GM23338 (cell line): Measurements from ENCODE around the gene MIS12. TPM values are rescaled to one million over a fixed set of nuclear protein-coding genes. Genes with fewer than 3 reads are reported as not detected.

Source experiments
- ATAC-seq: fragments of 200-7000 bp; cut with Tn5 transposase; 3 replicates; pipeline ENCODE4 v1.9.1; 2020
- DNase-seq: peaks from one replicate; pipeline ENCODE4 v3.0.0-alpha.2; 2015; ENCODE audit warnings: low spot score
- H2AFZ ChIP-seq: fragments of 200-600 bp; sonication (generic); 2 replicates; pipeline ENCODE4 v1.8.0; 2016; ENCODE audit warnings: antibody characterized with exemption, mild to moderate bottlenecking, moderate library complexity
- H3F3A ChIP-seq: fragments of 200-600 bp; sonication (generic); replicated peaks from 2 replicates; pipeline ENCODE4 v1.8.0; 2017; ENCODE audit warnings: antibody characterized with exemption, mixed run types, low read depth
- H3K27ac ChIP-seq: fragments of 200-600 bp; sonication (generic); 2 replicates; pipeline ENCODE4 v1.6.1; 2016; ENCODE audit warnings: low read depth
- H3K27me3 ChIP-seq: fragments of 200-600 bp; sonication (generic); 2 replicates; pipeline ENCODE4 v1.8.0; 2016; ENCODE audit warnings: mild to moderate bottlenecking, mixed run types, moderate library complexity; ENCODE audit not compliant: insufficient read depth
- H3K36me3 ChIP-seq: fragments of 200-600 bp; sonication (generic); 2 replicates; pipeline ENCODE4 v1.8.0; 2016; ENCODE audit warnings: mild to moderate bottlenecking; ENCODE audit not compliant: insufficient read depth
- H3K4me1 ChIP-seq: fragments of 200-600 bp; sonication (generic); 2 replicates; pipeline ENCODE4 v1.8.0; 2016; ENCODE audit warnings: mild to moderate bottlenecking, moderate library complexity; ENCODE audit not compliant: insufficient read depth
- H3K4me2 ChIP-seq: fragments of 200-600 bp; sonication (generic); 2 replicates; pipeline ENCODE4 v1.7.1; 2017; ENCODE audit warnings: mixed run types
- H3K4me3 ChIP-seq: fragments of 200-600 bp; sonication (generic); 2 replicates; pipeline ENCODE4 v1.6.1; 2016; ENCODE audit warnings: mixed run types
- H3K79me2 ChIP-seq: fragments of 200-600 bp; sonication (generic); replicated peaks from 2 replicates; pipeline ENCODE4 v1.8.0; 2017; ENCODE audit warnings: mild to moderate bottlenecking; ENCODE audit not compliant: insufficient read depth
- H3K9me2 ChIP-seq: fragments of 200-600 bp; sonication (generic); 2 replicates; pipeline ENCODE4 v1.8.0; 2017; ENCODE audit not compliant: insufficient read depth
- H4K20me1 ChIP-seq: fragments of 200-600 bp; sonication (generic); replicated peaks from 2 replicates; pipeline ENCODE4 v1.8.0; 2017; ENCODE audit warnings: mild to moderate bottlenecking; ENCODE audit not compliant: insufficient read depth
- H3K27ac Mint-ChIP-seq: 2 replicates; pipeline ENCODE4 v1.8.0; 2020; ENCODE audit warnings: inconsistent platforms, mild to moderate bottlenecking, moderate library complexity, mixed read lengths
- H3K27me3 Mint-ChIP-seq: 3 replicates; pipeline ENCODE4 v1.8.0; 2022; ENCODE audit warnings: low read depth, mild to moderate bottlenecking, moderate library complexity, mixed read lengths, inconsistent platforms; ENCODE audit not compliant: insufficient read depth, poor library complexity
- H3K36me3 Mint-ChIP-seq: 3 replicates; pipeline ENCODE4 v1.8.0; 2021; ENCODE audit warnings: low read depth, mild to moderate bottlenecking, inconsistent platforms, moderate library complexity, mixed read lengths
- H3K4me1 Mint-ChIP-seq: 3 replicates; pipeline ENCODE4 v1.8.0; 2020; ENCODE audit warnings: mild to moderate bottlenecking, inconsistent platforms, mixed read lengths
- H3K4me3 Mint-ChIP-seq: 3 replicates; pipeline ENCODE4 v1.8.0; 2021; ENCODE audit warnings: moderate library complexity, mild to moderate bottlenecking, inconsistent platforms, mixed read lengths
- H3K9me3 Mint-ChIP-seq: 3 replicates; pipeline ENCODE4 v1.8.0; 2020; ENCODE audit warnings: moderate library complexity, mild to moderate bottlenecking, inconsistent platforms, mixed read lengths
- CREB1 ChIP-seq: fragments of 250-450 bp; sonication (Bioruptor Pico); IDR thresholded peaks from 2 replicates; pipeline ENCODE4 v1.5.0; 2020; ENCODE audit warnings: low read depth, mild to moderate bottlenecking, moderate library complexity
- CTCF ChIP-seq, 2 experiments: fragments of 200-600 bp in 1 of 2; sonication (generic) in 1 of 2; conservative IDR thresholded peaks; 2 replicates each; pipeline versions ENCODE4 v1.5.1 to v1.6.1; 2016 to 2017; ENCODE audit warnings: antibody characterized with exemption in 2 of 2, low read depth in 2 of 2, mild to moderate bottlenecking in 2 of 2, moderate library complexity in 1 of 2
- EZH2 ChIP-seq: fragments of 200-600 bp; sonication (generic); IDR thresholded peaks from one replicate; pipeline ENCODE4 v1.8.0; 2017; ENCODE audit warnings: antibody characterized with exemption, mild to moderate bottlenecking, low read depth; ENCODE audit not compliant: unreplicated experiment
- JUNB ChIP-seq: IDR thresholded peaks from one replicate; pipeline ENCODE4 v1.6.1; 2016; ENCODE audit warnings: antibody characterized with exemption; ENCODE audit not compliant: unreplicated experiment
- NANOG ChIP-seq: IDR thresholded peaks from 2 replicates; pipeline ENCODE4 v1.6.1; 2016; ENCODE audit warnings: antibody characterized with exemption, borderline replicate concordance
- REST ChIP-seq: IDR thresholded peaks from one replicate; pipeline ENCODE4 v1.6.1; 2018; ENCODE audit warnings: antibody characterized with exemption; ENCODE audit not compliant: unreplicated experiment
- STAT1 ChIP-seq: IDR thresholded peaks from one replicate; pipeline ENCODE4 v1.6.1; 2016; ENCODE audit warnings: antibody characterized with exemption; ENCODE audit not compliant: unreplicated experiment
- ZNF114 ChIP-seq: fragments of 250-450 bp; sonication (Bioruptor Pico); IDR thresholded peaks from 2 replicates; pipeline ENCODE4 v1.5.0; 2020; ENCODE audit warnings: mild to moderate bottlenecking, moderate library complexity
- ZNF331 ChIP-seq: fragments of 250-450 bp; sonication (Bioruptor Pico); IDR thresholded peaks from 2 replicates; pipeline ENCODE4 v1.5.0; 2020; ENCODE audit warnings: low read depth, mild to moderate bottlenecking, moderate library complexity
- ZNF462 ChIP-seq: fragments of 250-450 bp; sonication (Bioruptor Pico); IDR thresholded peaks from 2 replicates; pipeline ENCODE4 v1.5.0; 2020; ENCODE audit warnings: mild to moderate bottlenecking, moderate library complexity
- polyA plus RNA-seq: library from polyadenylated mRNA; unstranded; fragments of >200 nt; fragmentation: Nextera tagmentation; extraction: Ambion mirVana; gene quantifications from 2 replicates; pipeline ENCODE4 v1.2.1, GENCODE V29; 2016
- total RNA-seq: library from RNA; depleted of rRNA; stranded (reverse); fragments of >200 nt; shearing (Covaris generic); gene quantifications from 2 replicates; pipeline ENCODE4 v1.2.3, GENCODE V29; 2014

The MIS12 gene
- total and polyA plus RNA-seq, 2 experiments from 2014 or later: 14.0 to 22.8 TPM

- no peak overlapping the region for H3K4me2 ChIP-seq
- no peaks in the 10 kb centered on the region for H3K27me3 ChIP-seq
- DNase-seq (no peak), ATAC-seq (no peak)
- H3K4me3 ChIP-seq: no peak overlapping the region
- Mint-ChIP-seq H3K36me3 (no peaks in the 10 kb centered on the region), H3K27ac (no peak overlapping the region), H3K27me3 (peaks cover 4% of the 10 kb centered on the region), H3K4me3 (no peak overlapping the region), H3K4me1 (peaks cover 5% of the 10 kb centered on the region), H3K9me3 (no peaks in the 10 kb centered on the region)
- H2AFZ ChIP-seq: no peak overlapping the region
- H3K79me2 ChIP-seq: no peaks in the 10 kb centered on the region
- no peaks in the 10 kb centered on the region for H3F3A ChIP-seq
- no peak for TF ChIP-seq ZNF331 (CRISPR knock-in tag)
- TF ChIP-seq EZH2: no peak
- no peak for TF ChIP-seq CTCF (conservative IDR thresholded peaks at IDR 0.05; ENCODE audit: low read depth in 2 of 2)
- TF ChIP-seq STAT1: no peak
- no peak for TF ChIP-seq ZNF462 (CRISPR knock-in tag)
- no peak for TF ChIP-seq JUNB
- TF ChIP-seq CREB1 (CRISPR knock-in tag): no peak
- no peak for TF ChIP-seq REST
- TF ChIP-seq NANOG: no peak
- no peak for TF ChIP-seq ZNF114 (CRISPR knock-in tag)
- no peaks in the 10 kb centered on the region for H3K36me3 ChIP-seq
- no peak overlapping the region for H3K27ac ChIP-seq
- H3K9me2 ChIP-seq: no peaks in the 10 kb centered on the region
- no peaks in the 10 kb centered on the region for H3K4me1 ChIP-seq
- no peaks in the 10 kb centered on the region for H4K20me1 ChIP-seq
Measured at GRCh38 chr17:5536866-5537650, 50.7 kb downstream of the MIS12 start.
